PC-9 (cell line): ENCODE data around the gene SV2C. TPM values are rescaled to one million over a fixed set of nuclear protein-coding genes. Genes with fewer than 3 reads are reported as not detected.

Source experiments
- BruUV-seq: library from RNA; stranded (reverse); fragments of 400-500 nt; replicated peaks from 2 replicates; lab custom pipeline; 2021; lab: Mats Ljungman, UMichigan
- CTCF ChIA-PET: fragments of 300-600 bp; sonication (Branson Sonifier 250); formaldehyde crosslinking; loops from one replicate; lab custom pipeline; 2022; ENCODE audit warnings: antibody characterized with exemption; lab: Charles Lee
- POLR2A ChIA-PET: fragments of 300-600 bp; sonication (Branson Sonifier 250); formaldehyde crosslinking; loops from one replicate; lab custom pipeline; 2022; ENCODE audit warnings: antibody characterized with exemption; ENCODE audit not compliant: unreplicated experiment; lab: Charles Lee
- DNase-seq, 2 experiments: peaks; one replicate each; pipeline versions ENCODE4 v3.0.0 to v3.0.0-alpha.2; 2015 to 2022; ENCODE audit warnings: mixed read lengths in 1 of 2
- H2AFZ ChIP-seq: fragments of 200-600 bp; sonication (generic); 2 replicates; pipeline ENCODE4 v1.8.1; 2017; ENCODE audit warnings: antibody characterized with exemption
- H3F3A ChIP-seq: fragments of 200-600 bp; sonication (generic); 2 replicates; pipeline ENCODE4 v1.8.1; 2017; ENCODE audit warnings: antibody characterized with exemption, mild to moderate bottlenecking, low read depth; ENCODE audit not compliant: insufficient read depth
- H3K27ac ChIP-seq: fragments of 200-600 bp; sonication (generic); 2 replicates; pipeline ENCODE4 v1.6.1; 2016; ENCODE audit warnings: mixed run types
- H3K27me3 ChIP-seq: fragments of 200-600 bp; sonication (generic); 2 replicates; pipeline ENCODE4 v1.6.1; 2016; ENCODE audit warnings: low read depth, mixed run types; ENCODE audit not compliant: insufficient read depth
- H3K36me3 ChIP-seq: fragments of 200-600 bp; sonication (generic); 2 replicates; pipeline ENCODE4 v1.6.1; 2016; ENCODE audit warnings: low read depth, mixed run types
- H3K4me1 ChIP-seq: fragments of 200-600 bp; sonication (generic); replicated peaks from 2 replicates; pipeline ENCODE4 v1.6.1; 2016; ENCODE audit warnings: mixed run types; ENCODE audit not compliant: insufficient read depth
- H3K4me2 ChIP-seq: fragments of 200-600 bp; sonication (generic); 2 replicates; pipeline ENCODE4 v1.6.1; 2017; ENCODE audit warnings: mixed run types
- H3K4me3 ChIP-seq: fragments of 200-600 bp; sonication (generic); 2 replicates; pipeline ENCODE4 v1.6.1; 2016; ENCODE audit warnings: mixed run types
- H3K79me2 ChIP-seq: fragments of 200-600 bp; sonication (generic); 2 replicates; pipeline ENCODE4 v1.6.1; 2017; ENCODE audit warnings: low read depth, mixed run types
- H3K9me2 ChIP-seq: fragments of 200-600 bp; sonication (generic); 2 replicates; pipeline ENCODE4 v1.8.1; 2017; ENCODE audit warnings: mild to moderate bottlenecking; ENCODE audit not compliant: insufficient read depth
- H3K9me3 ChIP-seq: fragments of 200-600 bp; sonication (generic); 2 replicates; pipeline ENCODE4 v1.8.1; 2016; ENCODE audit warnings: low read depth; ENCODE audit not compliant: insufficient read depth
- H4K20me1 ChIP-seq: fragments of 200-600 bp; sonication (generic); 2 replicates; pipeline ENCODE4 v1.8.1; 2017; ENCODE audit not compliant: insufficient read depth
- CTCF ChIP-seq: fragments of 200-600 bp; sonication (generic); conservative IDR thresholded peaks from 2 replicates; pipeline ENCODE4 v1.6.1; 2017; ENCODE audit warnings: mixed run types, antibody characterized with exemption, mild to moderate bottlenecking, moderate library complexity
- EZH2 ChIP-seq: fragments of 200-600 bp; sonication (generic); IDR thresholded peaks from 2 replicates; pipeline ENCODE4 v1.8.0; 2017; ENCODE audit warnings: antibody characterized with exemption, low read depth
- intact Hi-C: fragments of 100-400 bp; cut with micrococcal nuclease; formaldehyde crosslinking; loops from one replicate; pipeline ENCODE4 v1.10.0; 2022; ENCODE audit not compliant: unreplicated experiment
- total RNA-seq: library from RNA; stranded (reverse); gene quantifications from 2 replicates; pipeline ENCODE4 v1.2.3, GENCODE V29; 2021

SV2C gene
- total RNA-seq, 1 experiment from 2014 or later, result not detected

DNA sequence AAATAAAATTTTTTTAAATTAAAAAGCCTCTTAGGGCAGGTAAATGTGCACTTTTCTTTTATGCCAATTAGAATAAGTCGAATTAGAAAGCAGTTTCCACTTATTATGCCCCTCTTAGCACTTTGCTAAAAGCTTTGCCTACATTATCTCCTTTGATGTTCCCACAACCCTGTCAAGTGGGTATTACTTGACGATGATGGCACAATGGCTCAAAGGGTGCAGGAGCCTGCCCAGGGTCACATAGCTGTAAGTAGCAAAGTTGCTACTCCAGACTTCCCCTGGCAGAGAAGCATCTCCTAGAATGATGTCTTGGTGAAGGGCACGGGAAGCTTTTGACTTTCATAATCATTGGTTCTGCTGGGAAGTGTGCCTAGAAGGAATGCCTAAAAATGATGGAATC, 301.5 kb downstream of the SV2C start:
- Histone ChIP-seq H4K20me1 (no peaks in the 10 kb centered on the region), H3K27ac (no peak overlapping the region), H2AFZ (no peak overlapping the region), H3K4me1 (peaks cover 46% of the 10 kb centered on the region), H3K79me2 (no peaks in the 10 kb centered on the region), H3K27me3 (no peaks in the 10 kb centered on the region), H3K4me3 (no peak overlapping the region), H3K36me3 (no peaks in the 10 kb centered on the region), H3K4me2 (no peak overlapping the region), H3K9me3 (no peaks in the 10 kb centered on the region), H3K9me2 (no peaks in the 10 kb centered on the region), H3F3A (peaks cover 10% of the 10 kb centered on the region; the same call in 1 of the 2 replicates)
- intact Hi-C loops, result no loop called here
- TF ChIP-seq CTCF (no peak), EZH2 (no peak)
- no TSS peak for BruUV-seq
- POLR2A ChIA-PET, result no interaction called here
- CTCF ChIA-PET, result no interaction called here
- DNase-seq, result no peak

- POLR2A ChIA-PET, result interaction anchor here (0.7 kb wide), 1 partner anchor 12 kb away, joined by 30 read pairs; no protein-coding TSS in a partner anchor
- no TSS peak for BruUV-seq
Observed at GRCh38 chr5:76385540-76385939, 302.4 kb downstream of the SV2C start.

GRCh38 chr5:76386360-76386759, 303.2 kb downstream of the SV2C start:
- CTCF ChIA-PET, result interaction anchor here (0.7 kb wide), 1 partner anchor 1243 kb away, joined by 11 read pairs; no protein-coding TSS in a partner anchor
- intact Hi-C loops, result no loop called here

More at GRCh38 chr5:76385540-76385939, 302.4 kb downstream of the SV2C start:
- no peak for DNase-seq
- H3K9me2 ChIP-seq, result no peaks in the 10 kb centered on the region
- H3K79me2 ChIP-seq, result no peaks in the 10 kb centered on the region
- no peaks in the 10 kb centered on the region for H4K20me1 ChIP-seq
- no peaks in the 10 kb centered on the region for H3K9me3 ChIP-seq
- no peak overlapping the region for H2AFZ ChIP-seq
- intact Hi-C loops, result no loop called here
- H3K27ac ChIP-seq, result no peak overlapping the region
- H3F3A ChIP-seq, result peaks cover 10% of the 10 kb centered on the region; the same call in 1 of the 2 replicates
- H3K4me1 ChIP-seq, result peaks cover 51% of the 10 kb centered on the region
- no peak overlapping the region for H3K4me2 ChIP-seq
- CTCF ChIA-PET, result interaction anchor here (0.7 kb wide), 1 partner anchor 1243 kb away, joined by 11 read pairs; no protein-coding TSS in a partner anchor
- H3K4me3 ChIP-seq, result no peak overlapping the region
- no peak for TF ChIP-seq CTCF
- TF ChIP-seq EZH2, result no peak
- H3K27me3 ChIP-seq, result no peaks in the 10 kb centered on the region
- H3K36me3 ChIP-seq, result no peaks in the 10 kb centered on the region

More at GRCh38 chr5:76386360-76386759, 303.2 kb downstream of the SV2C start:
- no peaks in the 10 kb centered on the region for H4K20me1 ChIP-seq
- no peaks in the 10 kb centered on the region for H3K9me2 ChIP-seq
- 0 out of 2 replicates have a peak overlapping the region, but pooled peaks have one; percentile 0 for H3K4me2 ChIP-seq
- H3K27me3 ChIP-seq, result no peaks in the 10 kb centered on the region
- H3K27ac ChIP-seq, result no peak overlapping the region
- DNase-seq, result peak in 1 of 2 experiments; percentile 57
- H3F3A ChIP-seq, result peaks cover 10% of the 10 kb centered on the region; the same call in 1 of the 2 replicates
- POLR2A ChIA-PET, result interaction anchor here (0.7 kb wide), 2 partner anchors 12 to 643 kb away, joined by 5 to 30 read pairs; no protein-coding TSS in a partner anchor
- no peak for TF ChIP-seq EZH2
- no peak for TF ChIP-seq CTCF
- BruUV-seq, result no TSS peak
- H3K4me1 ChIP-seq, result peaks cover 51% of the 10 kb centered on the region
- no peaks in the 10 kb centered on the region for H3K79me2 ChIP-seq
- no peaks in the 10 kb centered on the region for H3K36me3 ChIP-seq
- no peak overlapping the region for H2AFZ ChIP-seq
- H3K4me3 ChIP-seq, result no peak overlapping the region
- H3K9me3 ChIP-seq, result no peaks in the 10 kb centered on the region
